SK-N-SH (cell line): ENCODE data around the gene ZNF236. TPM values are rescaled to one million over a fixed set of nuclear protein-coding genes. Genes with fewer than 3 reads are reported as not detected.

Experiments used
- CTCF ChIA-PET: fragments of 300-600, 350-600 bp; formaldehyde crosslinking; extraction: SDS; loops from one replicate; lab custom pipeline; 2021; lab: Yijun Ruan, JAX
- POLR2A ChIA-PET: fragments of 350-600 bp; sonication (Branson Sonifier 250); formaldehyde crosslinking; extraction: SDS; loops from one replicate; lab custom pipeline; 2020; ENCODE audit warnings: antibody characterized with exemption, inconsistent platforms; lab: Yijun Ruan, JAX
- DNase-seq: peaks from one replicate; pipeline ENCODE4 v3.0.0; 2012
- H2AFZ ChIP-seq: fragments of 200-600 bp; sonication (generic); 2 replicates; pipeline ENCODE4 v1.8.1; 2016; ENCODE audit warnings: antibody characterized with exemption, mild to moderate bottlenecking, low read depth
- H3F3A ChIP-seq: fragments of 200-600 bp; sonication (generic); replicated peaks from 2 replicates; pipeline ENCODE3; 2016; ENCODE audit warnings: antibody characterized with exemption, mild to moderate bottlenecking; ENCODE audit not compliant: insufficient read depth
- H3K27ac ChIP-seq, 2 experiments: fragments of 200-500 bp in 1 of 2; fragments of 200-600 bp in 1 of 2; sonication (Bioruptor generic) in 1 of 2; sonication (generic), shearing (Covaris generic) in 1 of 2; 2 replicates each; pipeline versions ENCODE4 v1.5.1 to v1.6.1; 2014 to 2016; ENCODE audit warnings: low read depth in 2 of 2, inconsistent platforms in 1 of 2, low read length in 1 of 2, mild to moderate bottlenecking in 1 of 2, mixed read lengths in 1 of 2
- H3K27me3 ChIP-seq: fragments of 200-600 bp; sonication (generic), shearing (Covaris generic); 2 replicates; pipeline ENCODE4 v1.6.1; 2016; ENCODE audit warnings: mixed run types; ENCODE audit not compliant: insufficient read depth
- H3K36me3 ChIP-seq, 2 experiments: fragments of 200-500 bp in 1 of 2; fragments of 200-600 bp in 1 of 2; sonication (Bioruptor generic) in 1 of 2; sonication (generic) in 1 of 2; replicated peaks in 1 of 2; 2 replicates each; pipeline versions ENCODE3 to v1.5.1; 2014 to 2016; ENCODE audit warnings: low read length in 1 of 2, mild to moderate bottlenecking in 1 of 2; ENCODE audit not compliant: insufficient read depth in 2 of 2, control insufficient read depth in 1 of 2
- H3K4me1 ChIP-seq, 2 experiments: fragments of 200-500 bp in 1 of 2; fragments of 200-600 bp in 1 of 2; sonication (Bioruptor generic) in 1 of 2; sonication (generic), shearing (Covaris generic) in 1 of 2; 2 replicates each; pipeline versions ENCODE4 v1.5.1 to v1.6.1; 2014 to 2016; ENCODE audit warnings: low read depth in 1 of 2, low read length in 1 of 2, mixed run types in 1 of 2; ENCODE audit not compliant: insufficient read depth in 2 of 2, control insufficient read depth in 1 of 2
- H3K4me2 ChIP-seq: fragments of 200-600 bp; sonication (generic), shearing (Covaris generic); 2 replicates; pipeline ENCODE4 v1.6.1; 2017; ENCODE audit warnings: mixed run types
- H3K4me3 ChIP-seq, 2 experiments: fragments of 200-500 bp in 1 of 2; fragments of 200-600 bp in 1 of 2; sonication (Bioruptor generic) in 1 of 2; sonication (generic), shearing (Covaris generic) in 1 of 2; 2 replicates each; pipeline versions ENCODE4 v1.5.1 to v1.8.1; 2014 to 2016; ENCODE audit warnings: low read depth in 2 of 2, inconsistent platforms in 1 of 2, low read length in 1 of 2, mild to moderate bottlenecking in 1 of 2, mixed read lengths in 1 of 2, moderate library complexity in 1 of 2
- H3K79me2 ChIP-seq: fragments of 200-600 bp; sonication (generic); 2 replicates; pipeline ENCODE4 v1.8.1; 2017; ENCODE audit warnings: mild to moderate bottlenecking; ENCODE audit not compliant: insufficient read depth
- H3K9ac ChIP-seq: fragments of 200-600 bp; sonication (generic); 2 replicates; pipeline ENCODE4 v1.6.1; 2017; ENCODE audit warnings: mixed run types
- H3K9me2 ChIP-seq: fragments of 200-600 bp; sonication (generic); 2 replicates; pipeline ENCODE4 v1.6.1; 2017; ENCODE audit warnings: mixed run types
- H3K9me3 ChIP-seq: fragments of 200-600 bp; sonication (generic); 2 replicates; pipeline ENCODE4 v1.6.1; 2017; ENCODE audit warnings: mixed run types, mild to moderate bottlenecking, moderate library complexity
- H4K20me1 ChIP-seq: fragments of 200-600 bp; sonication (generic); 2 replicates; pipeline ENCODE4 v1.6.1; 2017; ENCODE audit warnings: mild to moderate bottlenecking, mixed run types; ENCODE audit not compliant: insufficient read depth
- ELF1 ChIP-seq: IDR thresholded peaks from 2 replicates; pipeline ENCODE4 v1.4.0; 2012
- EP300 ChIP-seq, 2 experiments: IDR thresholded peaks; 2 replicates each; pipeline versions ENCODE4 v1.4.0 to v1.6.1; 2012; ENCODE audit warnings: borderline replicate concordance in 1 of 2, low read depth in 1 of 2, low read length in 1 of 2
- GATA2 ChIP-seq: sonication (generic); formaldehyde crosslinking; IDR thresholded peaks from 2 replicates; pipeline ENCODE4 v1.5.0; 2020; ENCODE audit warnings: mild to moderate bottlenecking, missing genetic modification reagents
- JUND ChIP-seq: IDR thresholded peaks from 2 replicates; pipeline ENCODE4 v1.4.0; 2012
- MAX ChIP-seq: IDR thresholded peaks from 2 replicates; pipeline ENCODE4 v1.4.0; 2012; ENCODE audit warnings: low read depth
- NFIC ChIP-seq: IDR thresholded peaks from 2 replicates; pipeline ENCODE4 v1.4.0; 2012; ENCODE audit warnings: borderline replicate concordance
- POLR2AphosphoS5 ChIP-seq: IDR thresholded peaks from 2 replicates; pipeline ENCODE4 v1.6.1; 2012; ENCODE audit warnings: low read depth, low read length
- RAD21 ChIP-seq: IDR thresholded peaks from 2 replicates; pipeline ENCODE4 v1.6.1; 2012; ENCODE audit warnings: mild to moderate bottlenecking, low read length
- RCOR1 ChIP-seq: fragments of 150-350 bp; IDR thresholded peaks from 2 replicates; pipeline ENCODE4 v1.6.1; 2017; ENCODE audit warnings: antibody characterized with exemption, low read length
- REST ChIP-seq: IDR thresholded peaks from 2 replicates; pipeline ENCODE4 v1.6.1; 2012; ENCODE audit warnings: mild to moderate bottlenecking, low read depth, low read length, moderate library complexity
- RFX5 ChIP-seq: IDR thresholded peaks from 2 replicates; pipeline ENCODE4 v1.6.1; 2012; ENCODE audit warnings: mild to moderate bottlenecking, improper control_type of control experiment, low read length
- SIN3A ChIP-seq: IDR thresholded peaks from 2 replicates; pipeline ENCODE4 v1.6.1; 2012; ENCODE audit warnings: low read depth, mild to moderate bottlenecking, low read length, moderate library complexity, borderline replicate concordance
- TAF1 ChIP-seq: IDR thresholded peaks from 2 replicates; pipeline ENCODE4 v1.6.1; 2012; ENCODE audit warnings: low read depth, mild to moderate bottlenecking, low read length, moderate library complexity, borderline replicate concordance
- TCF12 ChIP-seq: IDR thresholded peaks from 2 replicates; pipeline ENCODE4 v1.4.0; 2012
- USF1 ChIP-seq: IDR thresholded peaks from 2 replicates; pipeline ENCODE4 v1.4.0; 2012; ENCODE audit warnings: low read depth, borderline replicate concordance
- YY1 ChIP-seq: IDR thresholded peaks from 2 replicates; pipeline ENCODE4 v1.4.0; 2012; ENCODE audit warnings: low read depth, mild to moderate bottlenecking
- WGBS: methylation state at CpG from one replicate; pipeline ENCODE4 v1.1.6; 2017; ENCODE audit warnings: low lambda C conversion rate; 5-methylcytosine and 5-hydroxymethylcytosine counted together
- polyA plus RNA-seq, 3 experiments: library from polyadenylated mRNA; depleted of rRNA; stranded (reverse); fragments of >200 nt; gene quantifications; 2 replicates each; pipeline ENCODE4 v1.2.3, GENCODE V29; 2012
- TF ChIP-seq, protein P1 (sequence below): IDR thresholded peaks from 2 replicates; pipeline ENCODE4 v1.4.0; 2012; ENCODE audit warnings: low read depth, borderline replicate concordance
- TF ChIP-seq, protein P2 (sequence below): fragments of 200-600 bp; sonication (generic); IDR thresholded peaks from 2 replicates; pipeline ENCODE4 v1.6.1; 2017; ENCODE audit warnings: antibody characterized with exemption, mild to moderate bottlenecking, moderate library complexity
- TF ChIP-seq, protein P3 (sequence below): IDR thresholded peaks from 2 replicates; pipeline ENCODE4; 2012

The ZNF236 gene
- polyA plus RNA-seq, 1 of the 3 experiments (the other 2 are of a cell fraction) = 4.2 TPM

DNA sequence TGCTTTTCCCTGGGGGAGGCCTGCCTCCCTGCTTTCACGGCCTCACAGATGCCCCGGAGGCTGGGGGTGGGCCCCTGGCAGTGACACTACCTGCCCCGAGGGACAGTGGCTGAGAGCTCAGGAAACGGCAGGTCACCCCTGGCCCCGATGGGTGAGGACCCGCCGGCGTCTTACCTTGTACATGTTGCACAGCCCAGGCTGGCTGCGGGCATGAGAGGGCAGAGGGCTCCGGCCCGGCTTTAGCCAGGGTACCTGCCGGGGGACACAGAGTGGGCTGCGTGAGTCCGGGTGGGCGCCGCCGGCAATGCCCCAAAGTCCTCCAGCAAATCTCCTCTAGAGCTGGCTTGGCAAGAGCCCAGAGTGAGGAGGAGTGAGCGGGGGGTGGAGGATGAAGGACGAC, 187.3 kb downstream of the ZNF236 start:
- H3K4me2 ChIP-seq = no peak overlapping the region
- peaks cover under 1% of the 10 kb centered on the region; the same call in 1 of the 2 replicates for H3K27me3 ChIP-seq
- no peaks in the 10 kb centered on the region for H4K20me1 ChIP-seq
- WGBS = 87% methylated on average over 11 of the region's 19 CpGs
- H3K9me3 ChIP-seq = no peaks in the 10 kb centered on the region
- H3K4me3 ChIP-seq = no peak overlapping the region
- no peaks in the 10 kb centered on the region for H3K9me2 ChIP-seq
- TF ChIP-seq EP300 (IDR thresholded peaks at IDR 0.05; ENCODE audit: borderline replicate concordance in 1 of 2, low read depth in 1 of 2, low read length in 1 of 2) = no peak
- no peak for TF ChIP-seq USF1
- no peak for TF ChIP-seq NFIC
- TF ChIP-seq, protein P1, sequence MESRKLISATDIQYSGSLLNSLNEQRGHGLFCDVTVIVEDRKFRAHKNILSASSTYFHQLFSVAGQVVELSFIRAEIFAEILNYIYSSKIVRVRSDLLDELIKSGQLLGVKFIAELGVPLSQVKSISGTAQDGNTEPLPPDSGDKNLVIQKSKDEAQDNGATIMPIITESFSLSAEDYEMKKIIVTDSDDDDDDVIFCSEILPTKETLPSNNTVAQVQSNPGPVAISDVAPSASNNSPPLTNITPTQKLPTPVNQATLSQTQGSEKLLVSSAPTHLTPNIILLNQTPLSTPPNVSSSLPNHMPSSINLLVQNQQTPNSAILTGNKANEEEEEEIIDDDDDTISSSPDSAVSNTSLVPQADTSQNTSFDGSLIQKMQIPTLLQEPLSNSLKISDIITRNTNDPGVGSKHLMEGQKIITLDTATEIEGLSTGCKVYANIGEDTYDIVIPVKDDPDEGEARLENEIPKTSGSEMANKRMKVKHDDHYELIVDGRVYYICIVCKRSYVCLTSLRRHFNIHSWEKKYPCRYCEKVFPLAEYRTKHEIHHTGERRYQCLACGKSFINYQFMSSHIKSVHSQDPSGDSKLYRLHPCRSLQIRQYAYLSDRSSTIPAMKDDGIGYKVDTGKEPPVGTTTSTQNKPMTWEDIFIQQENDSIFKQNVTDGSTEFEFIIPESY = no peak
- no peak for TF ChIP-seq RAD21
- TF ChIP-seq RFX5 = no peak
- TF ChIP-seq REST = no peak
- no peak for TF ChIP-seq JUND
- no peak for TF ChIP-seq RCOR1
- no peak for TF ChIP-seq SIN3A
- TF ChIP-seq, protein P2, sequence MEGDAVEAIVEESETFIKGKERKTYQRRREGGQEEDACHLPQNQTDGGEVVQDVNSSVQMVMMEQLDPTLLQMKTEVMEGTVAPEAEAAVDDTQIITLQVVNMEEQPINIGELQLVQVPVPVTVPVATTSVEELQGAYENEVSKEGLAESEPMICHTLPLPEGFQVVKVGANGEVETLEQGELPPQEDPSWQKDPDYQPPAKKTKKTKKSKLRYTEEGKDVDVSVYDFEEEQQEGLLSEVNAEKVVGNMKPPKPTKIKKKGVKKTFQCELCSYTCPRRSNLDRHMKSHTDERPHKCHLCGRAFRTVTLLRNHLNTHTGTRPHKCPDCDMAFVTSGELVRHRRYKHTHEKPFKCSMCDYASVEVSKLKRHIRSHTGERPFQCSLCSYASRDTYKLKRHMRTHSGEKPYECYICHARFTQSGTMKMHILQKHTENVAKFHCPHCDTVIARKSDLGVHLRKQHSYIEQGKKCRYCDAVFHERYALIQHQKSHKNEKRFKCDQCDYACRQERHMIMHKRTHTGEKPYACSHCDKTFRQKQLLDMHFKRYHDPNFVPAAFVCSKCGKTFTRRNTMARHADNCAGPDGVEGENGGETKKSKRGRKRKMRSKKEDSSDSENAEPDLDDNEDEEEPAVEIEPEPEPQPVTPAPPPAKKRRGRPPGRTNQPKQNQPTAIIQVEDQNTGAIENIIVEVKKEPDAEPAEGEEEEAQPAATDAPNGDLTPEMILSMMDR = no peak
- TF ChIP-seq, protein P3, sequence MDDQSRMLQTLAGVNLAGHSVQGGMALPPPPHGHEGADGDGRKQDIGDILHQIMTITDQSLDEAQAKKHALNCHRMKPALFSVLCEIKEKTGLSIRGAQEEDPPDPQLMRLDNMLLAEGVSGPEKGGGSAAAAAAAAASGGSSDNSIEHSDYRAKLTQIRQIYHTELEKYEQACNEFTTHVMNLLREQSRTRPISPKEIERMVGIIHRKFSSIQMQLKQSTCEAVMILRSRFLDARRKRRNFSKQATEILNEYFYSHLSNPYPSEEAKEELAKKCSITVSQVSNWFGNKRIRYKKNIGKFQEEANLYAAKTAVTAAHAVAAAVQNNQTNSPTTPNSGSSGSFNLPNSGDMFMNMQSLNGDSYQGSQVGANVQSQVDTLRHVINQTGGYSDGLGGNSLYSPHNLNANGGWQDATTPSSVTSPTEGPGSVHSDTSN = no peak
- TF ChIP-seq YY1 = no peak
- no peak for TF ChIP-seq MAX
- no peak for TF ChIP-seq TCF12
- no peak for TF ChIP-seq ELF1
- no peak for TF ChIP-seq GATA2 (CRISPR knock-in tag)
- no peak for TF ChIP-seq POLR2AphosphoS5
- TF ChIP-seq TAF1 = no peak
- DNase-seq = no peak
- no peak overlapping the region for H2AFZ ChIP-seq
- H3K4me1 ChIP-seq = no peaks in the 10 kb centered on the region
- H3K79me2 ChIP-seq = no peaks in the 10 kb centered on the region
- H3F3A ChIP-seq = no peaks in the 10 kb centered on the region
- no peaks in the 10 kb centered on the region for H3K36me3 ChIP-seq
- CTCF ChIA-PET = interaction anchor here (0.9 to 5.9 kb wide), 4 partner anchors 9 to 202 kb away, joined by 3 to 41 read pairs (median 4); no protein-coding TSS in a partner anchor
- POLR2A ChIA-PET = no interaction called here
- no peak overlapping the region for H3K9ac ChIP-seq
- no peak overlapping the region for H3K27ac ChIP-seq
